MM.1S (cell line): ENCODE data around the gene PPP4R1.

Experiments
- CTCF ChIP-seq: fragments of 300-600 bp; sonication (generic); IDR thresholded peaks from 2 replicates; pipeline ENCODE4 v1.5.1; 2016; ENCODE audit warnings: antibody characterized with exemption, low read length, mixed read lengths
- EZH2 ChIP-seq: fragments of 300-600 bp; sonication (generic); optimal IDR thresholded peaks from 2 replicates; pipeline ENCODE3; 2017; ENCODE audit warnings: low read depth, mild to moderate bottlenecking, antibody characterized with exemption, low read length, mixed read lengths
- EZH2phosphoT487 ChIP-seq: fragments of 300-600 bp; sonication (generic); IDR thresholded peaks from 2 replicates; pipeline ENCODE4 v1.6.1; 2018; ENCODE audit warnings: antibody characterized with exemption, low read length

GRCh38 chr18:9653390-9653789 is 39.0 kb upstream of the PPP4R1 start:
- no peak for TF ChIP-seq CTCF
- TF ChIP-seq EZH2 = no peak
- TF ChIP-seq EZH2phosphoT487 = no peak
